ENCODE data around the gene PRICKLE2.

DNA sequence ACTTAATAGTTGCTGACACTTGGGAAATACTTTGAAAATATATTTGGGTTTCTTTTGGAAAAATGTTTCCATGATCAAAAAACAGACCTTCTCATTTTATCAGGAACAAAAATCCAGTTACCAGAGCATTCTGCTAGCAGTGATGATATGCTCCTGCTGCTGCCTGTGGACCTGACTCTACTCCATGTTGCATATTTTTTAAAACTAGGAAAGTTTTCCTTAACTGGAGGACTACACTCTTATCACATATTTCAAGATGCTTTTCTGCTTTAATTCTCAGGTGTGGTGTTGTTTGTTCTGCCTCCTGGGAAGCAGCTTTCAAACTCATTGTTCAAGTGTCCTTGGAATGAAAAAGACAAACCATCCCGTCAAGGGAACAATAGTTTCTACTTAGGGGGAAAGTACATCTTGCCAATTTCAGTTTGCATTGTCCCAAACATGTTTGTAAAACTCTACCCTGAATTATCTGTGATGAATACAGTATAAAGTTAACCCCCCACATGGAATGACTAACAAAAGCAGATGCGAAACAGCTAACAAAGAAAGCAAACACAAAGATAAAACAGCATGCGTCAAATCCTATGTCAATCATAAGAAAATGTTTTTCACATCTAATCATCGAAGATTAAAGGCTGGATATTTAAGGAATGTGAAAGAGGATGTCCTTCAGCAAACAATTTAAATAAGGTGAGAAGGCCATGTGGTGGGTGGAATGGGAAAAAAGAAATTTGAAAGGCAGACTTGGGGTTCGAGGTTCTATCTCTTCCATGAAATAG lies 161.9 kb downstream of the PRICKLE2 start:
- TF ChIP-seq CTCF (IDR thresholded peaks at IDR 0.05; ENCODE audit: poor library complexity) = no peak
- no peak for TF ChIP-seq EZH2 (IDR thresholded peaks at IDR 0.05; ENCODE audit: borderline replicate concordance)

All from hepatocyte (in vitro differentiated cells).